Endothelial cell of umbilical vein (primary cell): ENCODE data around the gene OGG1.

Experiments
- CTCF ChIP-seq, 2 donors: IDR thresholded peaks; 1 replicate in 1 of 2; 2 replicates in 1 of 2; pipeline ENCODE4 v1.5.1; 2011; ENCODE audit warnings: low read length in 2 of 2, mild to moderate bottlenecking in 2 of 2, moderate library complexity in 2 of 2, control low read depth in 1 of 2, inconsistent platforms in 1 of 2, low read depth in 1 of 2; ENCODE audit not compliant: insufficient read depth in 1 of 2; ENCODE audit errors: extremely low read depth in 1 of 2
- EZH2 ChIP-seq: IDR thresholded peaks from 2 replicates; pipeline ENCODE4 v1.6.1; 2012; ENCODE audit warnings: borderline replicate concordance, low read depth, mild to moderate bottlenecking, moderate library complexity, low read length, inconsistent platforms; ENCODE audit not compliant: severe bottlenecking
- GATA2 ChIP-seq: IDR thresholded peaks from 2 replicates; pipeline ENCODE4 v1.7.0; 2011; ENCODE audit warnings: low read depth, mild to moderate bottlenecking, moderate library complexity, mixed read lengths, low read length; ENCODE audit not compliant: insufficient read length, insufficient read depth
- JUN ChIP-seq: IDR thresholded peaks from 2 replicates; pipeline ENCODE4 v1.6.1; 2011; ENCODE audit warnings: borderline replicate concordance, low read depth; ENCODE audit not compliant: insufficient read length, insufficient read depth
- MAX ChIP-seq: IDR thresholded peaks from 2 replicates; pipeline ENCODE4 v1.6.1; 2011; ENCODE audit not compliant: insufficient read depth, insufficient read length
- POLR2A ChIP-seq: IDR thresholded peaks from 2 replicates; pipeline ENCODE4 v1.6.1; 2012; ENCODE audit warnings: low read depth, mild to moderate bottlenecking, control low read depth, low read length
- POLR2AphosphoS5 ChIP-seq: IDR thresholded peaks from 2 replicates; pipeline ENCODE4 v1.6.1; 2012; ENCODE audit warnings: low read depth, mild to moderate bottlenecking, control low read depth, low read length, moderate library complexity; ENCODE audit not compliant: insufficient read depth

GRCh38 chr3:9749645-9750555 is at the start of gene OGG1:
- TF ChIP-seq CTCF (IDR thresholded peaks at IDR 0.05; ENCODE audit: extremely low read depth in 1 of 2, insufficient read depth in 1 of 2, low read depth in 1 of 2, low read length in 2 of 2) (no peak), POLR2A (peak; percentile 85), EZH2 (no peak), MAX (peak; percentile 36), GATA2 (no peak), POLR2AphosphoS5 (peak; percentile 71), JUN (no peak)
